HG02970 (cell line): ENCODE results near the gene NPIPB2.
"Not testable (repeated sequence)": the region's sequence is repeated elsewhere in the genome, so short reads cannot be mapped to it uniquely, and the experiment has no call there.

Experiments used
- ATAC-seq: cut with Tn5 transposase; IDR thresholded peaks from one replicate; pipeline ENCODE4 v1.9.1; 2021; ENCODE audit warnings: mild to moderate bottlenecking, moderate library complexity, moderate number of reproducible peaks; ENCODE audit not compliant: unreplicated experiment, low FRiP score

NPIPB2 gene

GRCh38 chr16:11941945-11942344, at the start of gene NPIPB2:
Gene NPIPB2, minus strand, starts transcription at chr16:11942045. Its CDS starts 0 bp downstream, at chr16:11942045.
- not testable (repeated sequence) for ATAC-seq

GRCh38 chr16:11990702-11991390, 49.0 kb upstream of the NPIPB2 start:
- ATAC-seq, result no peak

- ATAC-seq, result no peak
Observed at GRCh38 chr16:11988258-11988978, 46.6 kb upstream of the NPIPB2 start.

GRCh38 chr16:11986521-11987057, 44.7 kb upstream of the NPIPB2 start:
- no peak for ATAC-seq

DNA sequence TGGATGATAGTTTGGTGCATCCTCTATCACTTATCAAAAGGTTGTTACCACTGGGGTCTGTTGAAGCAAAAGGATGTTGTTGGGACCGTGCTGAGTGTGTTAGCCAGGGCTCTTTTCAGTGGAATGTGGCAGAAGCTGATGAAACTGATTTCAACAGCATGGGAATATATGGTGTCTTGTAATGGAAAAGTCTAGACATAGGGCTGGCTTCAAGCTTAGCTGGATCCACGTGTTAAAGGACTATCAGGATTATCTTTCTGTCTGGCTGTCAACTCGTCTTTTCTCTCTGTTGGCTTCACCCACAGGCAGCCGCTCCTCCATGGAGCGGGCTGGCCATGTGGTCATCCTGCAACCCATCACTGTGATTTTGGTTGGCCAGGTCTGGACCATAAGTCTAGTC, 43.4 kb upstream of the NPIPB2 start:
- no peak for ATAC-seq

DNA sequence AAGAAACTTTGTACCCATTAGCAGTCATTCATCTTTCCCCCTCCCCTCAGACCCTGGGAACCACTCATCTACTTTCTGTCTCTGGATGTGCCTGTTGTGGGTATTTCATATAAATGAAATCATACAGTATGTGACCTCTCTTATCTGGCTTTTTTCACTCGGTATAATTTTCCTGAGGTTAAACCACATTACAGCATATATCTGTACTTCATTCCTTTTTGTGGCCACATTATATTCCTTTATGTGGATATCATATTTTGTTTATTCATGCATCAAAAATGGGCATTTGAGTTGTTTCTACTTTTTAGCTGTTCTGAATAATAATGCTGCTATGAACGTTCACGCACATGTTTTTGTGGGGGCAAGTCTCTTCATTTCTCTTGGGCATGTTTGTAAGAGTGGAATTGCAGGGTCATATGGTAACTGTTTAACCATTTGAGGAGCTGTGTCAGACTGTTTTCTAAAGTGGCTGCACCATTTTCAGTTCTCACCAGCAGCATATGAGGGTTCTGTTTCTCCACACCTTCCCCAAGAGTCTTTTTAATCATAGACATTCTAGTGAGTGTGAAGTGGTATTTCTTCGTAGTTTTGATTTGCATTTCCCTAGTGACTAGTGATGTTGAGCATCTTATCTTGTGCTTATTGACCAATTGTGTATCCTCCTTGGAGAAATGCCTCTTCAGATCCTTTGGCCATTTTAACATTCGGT, 38.4 kb upstream of the NPIPB2 start:
- ATAC-seq, result no peak

DNA sequence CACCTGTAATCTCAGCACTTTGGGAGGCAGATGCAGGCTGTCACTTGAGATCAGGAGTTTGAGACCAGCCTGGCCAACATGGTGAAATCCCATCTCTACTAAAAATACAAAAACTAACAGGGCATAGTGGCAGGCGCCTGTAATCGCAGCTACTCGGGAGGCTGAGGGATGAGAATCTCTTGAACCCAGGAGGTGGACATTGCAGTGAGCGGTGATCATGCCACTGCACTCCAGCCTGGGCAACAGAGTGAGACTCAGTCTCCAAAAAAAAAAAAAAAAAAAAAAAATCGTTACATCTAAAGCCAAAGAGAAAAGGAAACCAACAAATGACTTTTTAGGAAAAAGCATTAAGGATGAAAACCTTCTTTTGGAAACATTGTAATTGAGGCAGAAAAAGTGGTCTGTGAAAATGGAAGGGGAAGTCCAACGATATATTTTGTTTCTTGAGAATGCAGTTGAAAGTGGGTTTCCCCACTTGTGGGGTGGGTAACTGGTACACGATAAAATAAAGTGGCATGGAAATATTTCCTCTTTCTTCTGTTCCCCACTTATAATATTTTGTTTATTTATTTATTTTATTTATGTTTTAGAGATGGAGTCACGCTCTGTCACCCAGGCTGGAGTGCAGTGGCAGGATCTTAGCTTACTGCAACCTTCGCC, 37.3 kb upstream of the NPIPB2 start:
- ATAC-seq, result no peak

DNA sequence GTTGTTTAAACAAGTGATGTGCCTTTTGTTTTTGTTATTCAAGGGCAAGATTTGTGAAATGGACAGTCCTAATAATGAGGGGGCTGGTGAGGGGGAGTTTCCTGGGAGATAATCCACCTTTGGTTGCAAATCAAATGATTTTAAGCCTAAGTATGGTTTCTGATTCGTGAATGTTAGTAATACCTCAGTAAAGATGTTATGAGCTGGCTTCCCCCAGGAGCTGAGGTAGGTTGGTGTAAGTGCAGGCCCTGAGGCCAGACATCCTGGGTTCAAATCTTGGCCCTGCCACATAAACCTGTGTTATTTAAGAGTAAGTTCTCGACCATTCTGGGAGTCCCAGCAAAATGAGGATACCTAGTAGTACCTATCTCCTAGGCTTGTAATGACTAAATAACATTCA, 36.2 kb upstream of the NPIPB2 start:
- ATAC-seq, result no peak

DNA sequence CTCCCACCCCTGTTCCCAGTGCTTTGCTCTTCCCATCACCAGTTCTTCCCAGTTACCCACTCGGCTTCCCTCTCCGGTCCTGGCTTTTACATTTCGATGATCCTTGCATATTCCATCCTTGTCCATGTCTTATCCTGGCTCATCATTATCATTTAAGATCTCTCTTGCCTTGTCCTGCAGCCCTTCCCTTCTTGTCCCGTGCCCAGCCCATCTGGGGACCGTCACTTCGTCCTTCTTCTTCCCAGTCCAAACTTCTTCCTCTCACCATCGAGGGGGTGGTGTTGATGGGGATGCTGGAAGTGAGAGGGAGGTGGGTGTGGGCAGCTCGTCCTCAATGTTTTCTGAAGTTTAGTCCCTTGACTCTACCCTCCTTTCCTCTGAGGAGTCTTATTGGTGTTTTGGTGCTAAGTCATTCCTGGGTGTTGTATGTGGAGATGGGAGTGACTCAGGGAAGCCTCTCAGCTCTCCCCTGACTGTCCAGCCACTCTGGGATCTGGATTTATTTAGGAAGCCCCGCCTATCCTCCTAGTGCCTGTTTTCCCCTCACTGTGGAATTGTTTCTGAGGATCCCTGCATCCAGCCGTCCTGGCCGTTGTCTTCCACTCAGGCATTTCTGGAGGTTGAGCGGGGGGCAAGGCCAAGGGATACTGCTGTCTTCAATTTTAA, 35.7 kb upstream of the NPIPB2 start:
- no peak for ATAC-seq

GRCh38 chr16:11976850-11977375, 35.1 kb upstream of the NPIPB2 start:
- ATAC-seq, result no peak

GRCh38 chr16:11973070-11973469, 31.2 kb upstream of the NPIPB2 start:
- no peak for ATAC-seq

DNA sequence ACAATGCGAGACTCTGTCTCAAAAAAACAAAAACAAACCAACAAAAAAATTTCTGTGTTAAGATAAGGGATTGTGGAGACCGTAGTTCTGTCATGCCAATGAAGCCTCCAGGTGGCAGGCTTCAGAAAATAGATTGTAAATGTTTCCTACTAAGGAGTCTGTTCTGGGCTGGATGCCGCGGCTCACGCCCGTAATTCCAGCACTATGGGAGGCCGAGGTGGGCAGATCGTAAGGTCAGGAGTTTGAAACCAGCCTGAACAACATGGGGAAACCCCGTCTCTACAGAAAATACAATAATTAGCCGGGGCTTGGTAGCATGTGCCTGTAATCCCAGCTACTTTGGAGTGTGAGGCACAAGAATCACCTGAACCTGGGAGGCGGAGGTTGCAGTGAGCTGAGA, 30.3 kb upstream of the NPIPB2 start:
- ATAC-seq, result no peak

- not testable (repeated sequence) for ATAC-seq
Observed at GRCh38 chr16:11970292-11970691, 28.4 kb upstream of the NPIPB2 start.

- ATAC-seq, result no peak
Observed at GRCh38 chr16:11968577-11968976, 26.7 kb upstream of the NPIPB2 start.

- no peak for ATAC-seq
Observed at GRCh38 chr16:11967195-11967911, 25.5 kb upstream of the NPIPB2 start.

DNA sequence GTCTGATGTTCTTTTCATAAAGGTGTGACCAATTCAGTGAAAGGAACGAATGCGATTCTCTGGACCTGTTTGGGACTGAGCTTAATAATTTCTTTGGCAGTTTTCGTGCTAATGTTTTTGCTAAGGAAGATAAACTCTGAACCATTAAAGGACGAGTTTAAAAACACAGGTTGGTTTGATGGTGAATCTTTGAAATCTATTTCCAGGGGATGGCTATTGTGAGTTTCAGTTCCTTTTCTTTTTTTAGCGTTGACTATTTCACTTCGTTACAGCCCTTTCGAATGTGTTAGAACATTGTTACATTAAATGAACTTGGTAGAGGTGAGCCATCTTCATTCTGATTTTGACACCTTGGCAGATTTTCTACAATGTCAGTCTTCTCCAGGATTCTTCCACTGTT, 24.3 kb upstream of the NPIPB2 start:
- ATAC-seq, result no peak

- peak; percentile 73 for ATAC-seq
Observed at GRCh38 chr16:11964761-11965551, 23.1 kb upstream of the NPIPB2 start, which contains the start of gene TNFRSF17. Gene TNFRSF17, plus strand, starts transcription at chr16:11965210. Its CDS starts 115 bp downstream, at chr16:11965325.

GRCh38 chr16:11963706-11964105, 21.9 kb upstream of the NPIPB2 start:
- ATAC-seq, result no peak
